ENCODE results near the gene ALDH2.
"Not testable (repeated sequence)": the region's sequence is repeated elsewhere in the genome, so short reads cannot be mapped to it uniquely, and the experiment has no call there.

Gene ALDH2

DNA sequence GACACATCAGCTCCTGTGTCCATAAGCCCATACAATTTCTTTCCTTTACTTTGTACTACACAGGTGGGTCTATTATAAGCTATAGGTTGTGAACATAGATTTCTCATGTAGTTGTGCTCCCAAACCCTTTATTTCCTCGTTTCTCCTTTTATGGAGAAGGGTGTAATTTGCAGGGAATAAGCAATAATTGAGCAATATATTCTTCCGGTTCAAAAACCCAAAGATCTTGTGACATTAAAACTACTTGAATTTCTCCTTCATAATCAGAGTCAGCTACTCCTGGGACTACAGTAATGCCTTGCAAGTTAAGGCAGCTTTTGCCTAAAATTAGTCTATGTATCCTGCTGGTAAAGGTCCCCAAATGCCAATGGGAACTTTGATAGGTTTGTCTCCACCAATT lies 56.2 kb downstream of the ALDH2 start:
- TF ChIP-seq, protein P1, sequence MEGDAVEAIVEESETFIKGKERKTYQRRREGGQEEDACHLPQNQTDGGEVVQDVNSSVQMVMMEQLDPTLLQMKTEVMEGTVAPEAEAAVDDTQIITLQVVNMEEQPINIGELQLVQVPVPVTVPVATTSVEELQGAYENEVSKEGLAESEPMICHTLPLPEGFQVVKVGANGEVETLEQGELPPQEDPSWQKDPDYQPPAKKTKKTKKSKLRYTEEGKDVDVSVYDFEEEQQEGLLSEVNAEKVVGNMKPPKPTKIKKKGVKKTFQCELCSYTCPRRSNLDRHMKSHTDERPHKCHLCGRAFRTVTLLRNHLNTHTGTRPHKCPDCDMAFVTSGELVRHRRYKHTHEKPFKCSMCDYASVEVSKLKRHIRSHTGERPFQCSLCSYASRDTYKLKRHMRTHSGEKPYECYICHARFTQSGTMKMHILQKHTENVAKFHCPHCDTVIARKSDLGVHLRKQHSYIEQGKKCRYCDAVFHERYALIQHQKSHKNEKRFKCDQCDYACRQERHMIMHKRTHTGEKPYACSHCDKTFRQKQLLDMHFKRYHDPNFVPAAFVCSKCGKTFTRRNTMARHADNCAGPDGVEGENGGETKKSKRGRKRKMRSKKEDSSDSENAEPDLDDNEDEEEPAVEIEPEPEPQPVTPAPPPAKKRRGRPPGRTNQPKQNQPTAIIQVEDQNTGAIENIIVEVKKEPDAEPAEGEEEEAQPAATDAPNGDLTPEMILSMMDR (IDR thresholded peaks at IDR 0.05; ENCODE audit: borderline replicate concordance, control extremely low read depth, extremely low read depth, insufficient read depth, missing control alignments): no peak
- in situ Hi-C loops (cut with MboI; ENCODE audit: low sequenced_read_pairs, unreplicated experiment): no loop called here
- DNase-seq (ENCODE audit: low spot score): no peak

GRCh38 chr12:111823891-111824290 lies 57.2 kb downstream of the ALDH2 start:
- in situ Hi-C loops (cut with MboI; ENCODE audit: low sequenced_read_pairs, unreplicated experiment): no loop called here
- TF ChIP-seq, protein P1 (IDR thresholded peaks at IDR 0.05; ENCODE audit: borderline replicate concordance, control extremely low read depth, extremely low read depth, insufficient read depth, missing control alignments): no peak
- DNase-seq (ENCODE audit: low spot score): no peak

- in situ Hi-C loops (cut with MboI; ENCODE audit: low sequenced_read_pairs, unreplicated experiment): not testable (repeated sequence)
Observed at GRCh38 chr12:111824312-111824711, 57.6 kb downstream of the ALDH2 start.

GRCh38 chr12:111825509-111825908 lies 58.8 kb downstream of the ALDH2 start:
- in situ Hi-C loops (cut with MboI; ENCODE audit: low sequenced_read_pairs, unreplicated experiment): no loop called here

More at GRCh38 chr12:111824312-111824711, 57.6 kb downstream of the ALDH2 start:
- DNase-seq (ENCODE audit: low spot score): not testable (repeated sequence)

DNA sequence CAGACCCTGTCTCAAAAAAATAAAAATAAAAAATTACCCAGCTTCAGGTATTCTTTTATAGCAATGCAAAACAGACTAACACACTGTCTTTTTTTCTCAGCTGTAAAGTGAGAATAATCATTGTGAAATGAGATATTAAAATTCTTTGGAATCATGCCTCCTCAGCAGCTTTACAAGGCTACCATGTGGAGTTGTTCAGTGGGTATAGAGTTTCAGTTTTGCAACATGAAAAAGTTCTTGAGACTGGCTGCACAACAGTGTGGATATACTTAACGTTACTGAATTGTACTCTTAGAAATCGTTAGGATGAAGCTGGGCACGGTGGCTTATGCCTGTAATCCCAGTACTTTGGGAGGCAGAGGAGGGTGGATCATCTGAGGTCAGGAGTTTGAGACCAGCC lies 59.6 kb downstream of the ALDH2 start:
- no peak for DNase-seq (ENCODE audit: low spot score)
- TF ChIP-seq, protein P1 (IDR thresholded peaks at IDR 0.05; ENCODE audit: borderline replicate concordance, control extremely low read depth, extremely low read depth, insufficient read depth, missing control alignments): no peak
- in situ Hi-C loops (cut with MboI; ENCODE audit: low sequenced_read_pairs, unreplicated experiment): no loop called here

More at GRCh38 chr12:111825509-111825908, 58.8 kb downstream of the ALDH2 start:
- DNase-seq (ENCODE audit: low spot score): no peak
- TF ChIP-seq, protein P1 (IDR thresholded peaks at IDR 0.05; ENCODE audit: borderline replicate concordance, control extremely low read depth, extremely low read depth, insufficient read depth, missing control alignments): no peak

GRCh38 chr12:111826992-111827391 lies 60.3 kb downstream of the ALDH2 start:
- in situ Hi-C loops (cut with MboI; ENCODE audit: low sequenced_read_pairs, unreplicated experiment): no loop called here
- no peak for DNase-seq (ENCODE audit: low spot score)
- TF ChIP-seq, protein P1 (IDR thresholded peaks at IDR 0.05; ENCODE audit: borderline replicate concordance, control extremely low read depth, extremely low read depth, insufficient read depth, missing control alignments): no peak

DNA sequence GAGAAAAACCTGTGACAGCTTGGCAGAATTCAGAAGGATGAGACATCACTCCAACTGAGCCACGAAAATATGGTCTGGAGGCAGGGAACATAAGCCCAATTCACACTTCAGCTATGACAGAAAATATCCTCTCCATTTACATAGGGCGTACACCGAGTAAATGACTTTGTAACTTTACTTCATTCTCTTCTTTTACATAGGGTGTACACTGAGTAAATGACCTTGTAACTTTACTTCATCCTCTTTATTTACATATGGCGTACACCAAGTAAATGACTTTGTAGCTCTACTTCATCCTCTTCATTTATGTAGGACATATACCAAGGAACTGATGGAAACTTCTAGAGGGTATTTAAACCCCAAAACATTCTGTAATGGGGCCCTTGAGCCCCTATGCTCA lies 61.2 kb downstream of the ALDH2 start:
- DNase-seq (ENCODE audit: low spot score): no peak
- in situ Hi-C loops (cut with MboI; ENCODE audit: low sequenced_read_pairs, unreplicated experiment): no loop called here
- TF ChIP-seq, protein P1 (IDR thresholded peaks at IDR 0.05; ENCODE audit: borderline replicate concordance, control extremely low read depth, extremely low read depth, insufficient read depth, missing control alignments): no peak

Measured in GM13976 (cell line).